Uterus (tissue), 2 donors: ENCODE data around the gene PPP1R26.

Experiments
- POLR2A ChIP-seq, 2 donors: fragments of 450-650 bp; IDR thresholded peaks; one replicate each; pipeline ENCODE4 v1.6.1; 2016; ENCODE audit warnings: antibody characterized with exemption in 2 of 2, mild to moderate bottlenecking in 1 of 2, moderate library complexity in 1 of 2
- TF ChIP-seq, protein P1 (sequence below), 4 experiments: fragments of 200-600 bp in 2 of 4; fragments of 450-650 bp in 2 of 4; sonication (generic) in 2 of 4; IDR thresholded peaks; one replicate each; pipeline ENCODE4 v1.5.1; 2016 to 2019; ENCODE audit warnings: antibody characterized with exemption in 4 of 4, mild to moderate bottlenecking in 2 of 4, moderate library complexity in 1 of 4

DNA sequence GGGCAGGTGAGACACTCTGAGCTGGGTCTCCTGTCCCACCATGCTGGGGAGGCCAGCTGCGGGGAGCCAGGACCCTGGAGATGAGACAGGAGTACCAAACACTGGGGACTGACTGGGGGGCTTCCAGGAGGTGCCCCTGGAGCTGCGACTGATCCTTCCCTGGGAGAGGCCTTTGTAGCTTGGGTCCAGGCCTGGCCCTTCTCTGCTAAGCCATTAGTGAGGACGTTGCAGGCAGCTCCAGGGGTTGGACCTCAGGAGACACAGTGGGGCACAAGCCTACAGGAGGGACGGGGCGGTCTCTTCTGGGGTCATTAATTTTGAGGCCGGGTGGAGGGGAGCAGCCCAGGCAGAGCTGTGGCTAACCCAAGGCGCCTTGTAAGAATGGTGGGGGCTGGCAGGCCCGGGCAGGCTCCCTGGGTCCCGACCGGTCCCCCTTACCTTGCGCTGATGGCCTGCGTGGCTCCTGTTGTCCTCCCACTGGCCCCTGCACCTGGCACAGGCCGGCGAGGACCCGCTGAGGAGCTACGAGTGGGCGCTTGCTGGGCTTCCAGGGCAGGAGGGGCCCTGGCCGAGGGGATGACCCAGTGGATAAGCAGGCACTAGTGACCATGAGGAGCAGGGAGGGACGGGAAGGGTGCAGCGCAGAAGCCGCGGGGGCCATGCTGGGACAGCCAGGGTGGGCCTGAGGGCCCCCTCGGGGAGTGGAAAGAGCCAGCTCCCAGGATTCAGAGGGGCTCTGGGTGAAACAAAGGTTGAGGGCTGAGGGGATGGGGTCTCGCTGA, 26.0 kb downstream of the PPP1R26 start:
- peak in 1 of 2 donors; percentile 12 for TF ChIP-seq POLR2A (IDR thresholded peaks at IDR 0.05)
- TF ChIP-seq, protein P1, sequence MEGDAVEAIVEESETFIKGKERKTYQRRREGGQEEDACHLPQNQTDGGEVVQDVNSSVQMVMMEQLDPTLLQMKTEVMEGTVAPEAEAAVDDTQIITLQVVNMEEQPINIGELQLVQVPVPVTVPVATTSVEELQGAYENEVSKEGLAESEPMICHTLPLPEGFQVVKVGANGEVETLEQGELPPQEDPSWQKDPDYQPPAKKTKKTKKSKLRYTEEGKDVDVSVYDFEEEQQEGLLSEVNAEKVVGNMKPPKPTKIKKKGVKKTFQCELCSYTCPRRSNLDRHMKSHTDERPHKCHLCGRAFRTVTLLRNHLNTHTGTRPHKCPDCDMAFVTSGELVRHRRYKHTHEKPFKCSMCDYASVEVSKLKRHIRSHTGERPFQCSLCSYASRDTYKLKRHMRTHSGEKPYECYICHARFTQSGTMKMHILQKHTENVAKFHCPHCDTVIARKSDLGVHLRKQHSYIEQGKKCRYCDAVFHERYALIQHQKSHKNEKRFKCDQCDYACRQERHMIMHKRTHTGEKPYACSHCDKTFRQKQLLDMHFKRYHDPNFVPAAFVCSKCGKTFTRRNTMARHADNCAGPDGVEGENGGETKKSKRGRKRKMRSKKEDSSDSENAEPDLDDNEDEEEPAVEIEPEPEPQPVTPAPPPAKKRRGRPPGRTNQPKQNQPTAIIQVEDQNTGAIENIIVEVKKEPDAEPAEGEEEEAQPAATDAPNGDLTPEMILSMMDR (IDR thresholded peaks at IDR 0.05) = no peak
